ENCODE data around the gene PARVB. TPM values are rescaled to one million over a fixed set of nuclear protein-coding genes. Genes with fewer than 3 reads are reported as not detected.

The PARVB gene
- total and polyA plus RNA-seq, 12 donors, result 46.7 to 201 (median 91.2) TPM

DNA sequence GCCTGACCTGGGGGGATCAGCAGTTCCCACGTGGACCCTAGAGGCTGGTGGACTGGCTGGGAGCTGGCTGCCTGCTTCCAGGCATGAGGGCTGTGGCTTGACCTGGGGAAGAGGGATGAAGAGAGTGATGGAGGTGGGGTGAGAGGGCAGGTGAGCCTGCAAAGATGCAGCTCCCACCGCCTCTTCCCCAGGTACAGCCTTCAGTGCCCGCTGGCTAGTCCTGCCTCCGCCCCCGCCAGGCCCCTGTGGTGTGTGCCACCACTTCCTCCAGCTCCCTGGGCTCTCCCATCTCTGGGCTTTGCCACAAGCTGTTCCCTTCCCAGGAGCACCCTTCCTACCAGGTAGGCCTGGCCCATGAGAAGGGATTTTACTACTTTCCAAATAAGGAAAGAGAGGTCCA lies 175.8 kb downstream of the PARVB start:
- intact Hi-C loops (cut with DNase I), result no loop called here
- H3K4me1 ChIP-seq, result peaks cover 0 to 6% (median 0%) of the 10 kb centered on the region in 9 donors
- no peak overlapping the region for H3K4me3 ChIP-seq
- WGBS, 2 donors, result 90 to 92% methylated on average over 5 of the region's 5 CpGs
- peaks cover 0 to 23% (median 6%) of the 10 kb centered on the region in 7 donors for H3K27me3 ChIP-seq
- peaks cover 0 to 49% (median 0%) of the 10 kb centered on the region in 9 donors for H3K36me3 ChIP-seq
- ATAC-seq (no peak), DNase-seq (no peak)
- TF ChIP-seq CTCF (IDR thresholded peaks at IDR 0.05), result no peak
- H3K9me3 ChIP-seq, result no peaks in the 10 kb centered on the region
- H3K27ac ChIP-seq, result no peak overlapping the region

GRCh38 chr22:44200451-44200850 lies 176.3 kb downstream of the PARVB start:
- WGBS, 2 donors, result 74 to 78% methylated on average over 6 of the region's 6 CpGs
- no peaks in the 10 kb centered on the region for H3K9me3 ChIP-seq
- H3K36me3 ChIP-seq, result peaks cover 0 to 49% (median 0%) of the 10 kb centered on the region in 9 donors
- peaks cover 0 to 6% (median 0%) of the 10 kb centered on the region in 9 donors for H3K4me1 ChIP-seq
- intact Hi-C loops (cut with DNase I), result no loop called here
- DNase-seq, result no peak
- TF ChIP-seq CTCF (IDR thresholded peaks at IDR 0.05), result no peak
- H3K4me3 ChIP-seq, result no peak overlapping the region
- ATAC-seq, result peak in 2 of 8 donors; percentile 23 to 24
- H3K27ac ChIP-seq, result no peak overlapping the region
- H3K27me3 ChIP-seq, result peaks cover 0 to 23% (median 6%) of the 10 kb centered on the region in 7 donors

GRCh38 chr22:44200855-44201550 lies 176.9 kb downstream of the PARVB start:
- no peaks in the 10 kb centered on the region for H3K9me3 ChIP-seq
- ATAC-seq, result peak in 5 of 8 donors; percentile 8 to 29 (median 23)
- intact Hi-C loops (cut with DNase I), result no loop called here
- no peak overlapping the region for H3K4me3 ChIP-seq
- TF ChIP-seq CTCF (IDR thresholded peaks at IDR 0.05), result no peak
- DNase-seq, result no peak
- 68% methylated on average over 17 of the region's 17 CpGs for WGBS, 2 donors
- peaks cover 0 to 26% (median 6%) of the 10 kb centered on the region in 7 donors for H3K27me3 ChIP-seq
- no peak overlapping the region for H3K27ac ChIP-seq
- peaks cover 0 to 53% (median 0%) of the 10 kb centered on the region in 9 donors for H3K36me3 ChIP-seq
- H3K4me1 ChIP-seq, result peaks cover 0 to 6% (median 0%) of the 10 kb centered on the region in 9 donors

- peaks cover 0 to 6% (median 0%) of the 10 kb centered on the region in 9 donors for H3K4me1 ChIP-seq
- intact Hi-C loops (cut with DNase I), result no loop called here
- ATAC-seq, result peak in 7 of 8 donors; percentile 45 to 80 (median 53)
- no peak for TF ChIP-seq CTCF (IDR thresholded peaks at IDR 0.05)
- H3K27ac ChIP-seq, result no peak overlapping the region
- no peaks in the 10 kb centered on the region for H3K9me3 ChIP-seq
- DNase-seq, result peak; percentile 33 to 37
- H3K27me3 ChIP-seq, result peaks cover 0 to 25% (median 6%) of the 10 kb centered on the region in 7 donors
- 47 to 58% methylated on average over 12 of the region's 12 CpGs for WGBS, 2 donors
- peaks cover 0 to 46% (median 0%) of the 10 kb centered on the region in 9 donors for H3K36me3 ChIP-seq
- no peak overlapping the region for H3K4me3 ChIP-seq
Observed at GRCh38 chr22:44201665-44202064, 177.6 kb downstream of the PARVB start.

Data from heart right ventricle (tissue), 16 donors.